HG02610 (cell line): ENCODE data around the gene FAM229A.
"Not testable (repeated sequence)": the region's sequence is repeated elsewhere in the genome, so short reads cannot be mapped to it uniquely, and the experiment has no call there.

Source experiments
- ATAC-seq: cut with Tn5 transposase; IDR thresholded peaks from one replicate; pipeline ENCODE4 v1.9.1; 2021; ENCODE audit warnings: mild to moderate bottlenecking, moderate library complexity; ENCODE audit not compliant: unreplicated experiment

FAM229A gene

GRCh38 chr1:32362474-32363313 is at the start of gene FAM229A, which contains the start of gene TSSK3:
Gene FAM229A, minus strand, starts transcription at chr1:32362485. Its CDS starts 394 bp downstream, at chr1:32362091.
Gene TSSK3, plus strand, starts transcription at chr1:32362539. Its CDS starts 163 bp downstream, at chr1:32362702.
- ATAC-seq = no peak

- no peak for ATAC-seq
These were observed 49.0 kb upstream of the FAM229A start for GRCh38 chr1:32411261-32411660.

- ATAC-seq = no peak
These were observed 44.4 kb upstream of the FAM229A start for GRCh38 chr1:32406629-32407111.

- ATAC-seq = no peak
These were observed 43.6 kb upstream of the FAM229A start for GRCh38 chr1:32405672-32406467.

- ATAC-seq = no peak
These were observed 42.7 kb upstream of the FAM229A start for GRCh38 chr1:32404946-32405345.

GRCh38 chr1:32400876-32401631 is 38.8 kb upstream of the FAM229A start:
- no peak for ATAC-seq

- no peak for ATAC-seq
These were observed 37.6 kb upstream of the FAM229A start for GRCh38 chr1:32399843-32400242.

- ATAC-seq = no peak
These were observed 36.1 kb upstream of the FAM229A start for GRCh38 chr1:32398401-32398800.

GRCh38 chr1:32396524-32396923 is 34.2 kb upstream of the FAM229A start:
- ATAC-seq = not testable (repeated sequence)

GRCh38 chr1:32394890-32395432 is 32.7 kb upstream of the FAM229A start:
- peak; percentile 3 for ATAC-seq

- ATAC-seq = peak; percentile 94
These were observed 32.0 kb upstream of the FAM229A start, which contains the start of gene BSDC1 for GRCh38 chr1:32394141-32394889. Gene BSDC1, minus strand, starts transcription at chr1:32394441. Its CDS starts 27 bp downstream, at chr1:32394414.

GRCh38 chr1:32393832-32394140 is 31.5 kb upstream of the FAM229A start:
- ATAC-seq = peak; percentile 10

- no peak for ATAC-seq
These were observed 30.9 kb upstream of the FAM229A start for GRCh38 chr1:32393136-32393535.

- no peak for ATAC-seq
These were observed 30.0 kb upstream of the FAM229A start for GRCh38 chr1:32392325-32392724.

- no peak for ATAC-seq
These were observed 28.9 kb upstream of the FAM229A start for GRCh38 chr1:32390904-32391870.

- ATAC-seq = no peak
These were observed 26.4 kb upstream of the FAM229A start for GRCh38 chr1:32388641-32389040.

- no peak for ATAC-seq
These were observed 24.5 kb upstream of the FAM229A start for GRCh38 chr1:32386676-32387392.

- ATAC-seq = no peak
These were observed 17.8 kb upstream of the FAM229A start for GRCh38 chr1:32380057-32380456.
